Activated CD8-positive, alpha-beta memory T cell treated with anti-CD3 and anti-CD28 coated beads, Interleukin-2, amount 10 ng/mL, durations not matched to agents 7 days and 5 days (primary cell): ENCODE results near the gene CCDC83. TPM values are rescaled to one million over a fixed set of nuclear protein-coding genes. Genes with fewer than 3 reads are reported as not detected.
"Not testable (repeated sequence)": the region's sequence is repeated elsewhere in the genome, so short reads cannot be mapped to it uniquely, and the experiment has no call there.

Source experiments
- ATAC-seq: fragments of 150-1000 bp; cut with Tn5 transposase; one replicate; pipeline ENCODE4 v1.10.0; 2021; ENCODE audit warnings: moderate library complexity
- CTCF ChIA-PET: fragments of 350-600 bp; sonication (Branson Sonifier 250); formaldehyde crosslinking; loops from one replicate; lab custom pipeline; 2021; ENCODE audit warnings: antibody characterized with exemption; lab: Charles Lee
- DNase-seq: peaks from one replicate; pipeline ENCODE4 v3.0.0-alpha.2; 2020
- H3K27ac Mint-ChIP-seq: one replicate; pipeline ENCODE4 v1.8.0; 2021; ENCODE audit warnings: mild to moderate bottlenecking, mixed read lengths
- H3K27me3 Mint-ChIP-seq: one replicate; pipeline ENCODE4 v1.8.0; 2021; ENCODE audit warnings: mixed read lengths
- H3K36me3 Mint-ChIP-seq: one replicate; pipeline ENCODE4 v1.8.0; 2021; ENCODE audit warnings: mild to moderate bottlenecking, mixed read lengths
- H3K4me1 Mint-ChIP-seq: one replicate; pipeline ENCODE4 v1.8.0; 2021; ENCODE audit warnings: mixed read lengths
- H3K4me3 Mint-ChIP-seq: one replicate; pipeline ENCODE4 v1.8.0; 2021; ENCODE audit warnings: mild to moderate bottlenecking, moderate library complexity, mixed read lengths
- H3K9me3 Mint-ChIP-seq: one replicate; pipeline ENCODE4 v1.8.0; 2022; ENCODE audit warnings: low read depth, mixed read lengths
- total RNA-seq, 2 experiments: library from RNA; stranded (reverse); gene quantifications; one replicate each; pipeline ENCODE4 v1.2.3, GENCODE V29; 2021

The CCDC83 gene
- total RNA-seq, 2 experiments from 2014 or later: not detected

GRCh38 chr11:85939099-85940015 lies 84.2 kb downstream of the CCDC83 start:
- CTCF ChIA-PET: interaction anchor here (0.7 to 2.2 kb wide), 2 partner anchors 20 to 84 kb away, joined by 3 to 6 read pairs; partner anchors contain the start of gene CCDC83
- ATAC-seq: peak; percentile 70
- H3K4me1 Mint-ChIP-seq: peaks cover 16% of the 10 kb centered on the region
- H3K27ac Mint-ChIP-seq: no peak overlapping the region
- no peaks in the 10 kb centered on the region for H3K27me3 Mint-ChIP-seq
- no peak for DNase-seq
- peaks cover 9% of the 10 kb centered on the region for H3K36me3 Mint-ChIP-seq
- H3K4me3 Mint-ChIP-seq: no peak overlapping the region
- peaks cover 3% of the 10 kb centered on the region for H3K9me3 Mint-ChIP-seq

DNA sequence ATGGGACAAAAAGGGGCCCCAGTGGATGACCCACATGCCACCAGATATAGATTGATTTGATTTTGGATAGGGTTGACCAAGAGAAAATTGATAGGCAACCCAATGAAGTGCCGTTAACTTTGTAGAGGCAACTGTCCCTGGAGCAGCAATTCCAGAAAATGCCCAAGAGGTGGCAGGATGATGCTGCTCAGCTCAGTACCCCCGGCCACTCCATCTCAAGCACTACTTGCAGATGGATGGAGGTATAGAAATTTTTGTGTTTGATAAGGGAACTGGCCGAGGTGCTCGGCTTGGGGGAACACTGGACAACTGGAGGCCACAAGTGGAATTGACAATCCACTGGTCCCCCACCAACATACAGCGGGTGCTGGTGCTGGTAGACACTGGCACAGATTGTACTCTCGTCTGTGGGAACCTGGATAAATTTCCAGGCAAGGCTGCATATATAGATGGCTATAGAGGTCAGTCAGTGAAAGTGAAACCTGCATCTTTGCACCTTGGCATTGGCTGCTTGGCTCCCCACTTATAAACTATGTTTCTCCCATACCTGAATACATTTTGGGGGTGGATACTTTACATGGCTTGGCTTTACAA lies 86.3 kb downstream of the CCDC83 start:
- DNase-seq (peak; percentile 55), ATAC-seq (peak; percentile 40)
- Mint-ChIP-seq H3K4me1 (peaks cover 28% of the 10 kb centered on the region), H3K27me3 (no peaks in the 10 kb centered on the region), H3K27ac (no peak overlapping the region), H3K4me3 (no peak overlapping the region), H3K36me3 (peaks cover 16% of the 10 kb centered on the region), H3K9me3 (peaks cover 10% of the 10 kb centered on the region)
- CTCF ChIA-PET: no interaction called here

- H3K27ac Mint-ChIP-seq: no peak overlapping the region
- no peak overlapping the region for H3K4me3 Mint-ChIP-seq
- ATAC-seq (no peak), DNase-seq (no peak)
- peaks cover 43% of the 10 kb centered on the region for H3K4me1 Mint-ChIP-seq
- peaks cover 13% of the 10 kb centered on the region for H3K36me3 Mint-ChIP-seq
- H3K27me3 Mint-ChIP-seq: no peaks in the 10 kb centered on the region
- CTCF ChIA-PET: no interaction called here
- H3K9me3 Mint-ChIP-seq: peaks cover 10% of the 10 kb centered on the region
These were observed 90.1 kb downstream of the CCDC83 start for GRCh38 chr11:85945296-85945695.

DNA sequence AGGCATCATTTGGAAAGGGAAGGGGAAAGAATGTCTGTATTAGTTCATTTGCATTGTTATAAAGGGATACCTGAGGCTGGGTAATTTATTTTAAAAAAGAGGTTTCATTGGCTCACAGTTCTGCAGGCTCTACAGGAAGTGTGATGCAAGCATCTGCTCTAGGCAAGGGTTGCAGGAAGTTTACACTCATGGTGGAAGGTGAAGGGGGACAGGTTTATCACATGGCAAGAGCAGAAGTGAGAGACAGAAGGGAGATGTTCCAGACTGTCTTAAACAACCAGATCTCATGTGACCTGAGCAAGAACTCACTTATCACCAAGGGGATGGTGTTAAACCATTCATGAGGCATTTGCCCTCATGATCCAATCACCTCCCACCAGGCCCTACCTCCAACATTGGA lies 90.6 kb downstream of the CCDC83 start:
- peaks cover 13% of the 10 kb centered on the region for H3K9me3 Mint-ChIP-seq
- peaks cover 45% of the 10 kb centered on the region for H3K4me1 Mint-ChIP-seq
- DNase-seq: no peak
- H3K27me3 Mint-ChIP-seq: no peaks in the 10 kb centered on the region
- peaks cover 15% of the 10 kb centered on the region for H3K36me3 Mint-ChIP-seq
- CTCF ChIA-PET: interaction anchor here (1.2 kb wide), 1 partner anchor 11 kb away, joined by 4 read pairs; no protein-coding TSS in a partner anchor
- no peak for ATAC-seq
- no peak overlapping the region for H3K4me3 Mint-ChIP-seq
- H3K27ac Mint-ChIP-seq: peak overlapping the region; percentile 26

GRCh38 chr11:85946221-85946620 lies 91.0 kb downstream of the CCDC83 start:
- Mint-ChIP-seq H3K4me1 (peaks cover 47% of the 10 kb centered on the region), H3K9me3 (peaks cover 13% of the 10 kb centered on the region), H3K4me3 (no peak overlapping the region), H3K27me3 (no peaks in the 10 kb centered on the region), H3K36me3 (peaks cover 17% of the 10 kb centered on the region), H3K27ac (no peak overlapping the region)
- ATAC-seq (no peak), DNase-seq (no peak)
- CTCF ChIA-PET: interaction anchor here (1.2 kb wide), 1 partner anchor 11 kb away, joined by 4 read pairs; no protein-coding TSS in a partner anchor

DNA sequence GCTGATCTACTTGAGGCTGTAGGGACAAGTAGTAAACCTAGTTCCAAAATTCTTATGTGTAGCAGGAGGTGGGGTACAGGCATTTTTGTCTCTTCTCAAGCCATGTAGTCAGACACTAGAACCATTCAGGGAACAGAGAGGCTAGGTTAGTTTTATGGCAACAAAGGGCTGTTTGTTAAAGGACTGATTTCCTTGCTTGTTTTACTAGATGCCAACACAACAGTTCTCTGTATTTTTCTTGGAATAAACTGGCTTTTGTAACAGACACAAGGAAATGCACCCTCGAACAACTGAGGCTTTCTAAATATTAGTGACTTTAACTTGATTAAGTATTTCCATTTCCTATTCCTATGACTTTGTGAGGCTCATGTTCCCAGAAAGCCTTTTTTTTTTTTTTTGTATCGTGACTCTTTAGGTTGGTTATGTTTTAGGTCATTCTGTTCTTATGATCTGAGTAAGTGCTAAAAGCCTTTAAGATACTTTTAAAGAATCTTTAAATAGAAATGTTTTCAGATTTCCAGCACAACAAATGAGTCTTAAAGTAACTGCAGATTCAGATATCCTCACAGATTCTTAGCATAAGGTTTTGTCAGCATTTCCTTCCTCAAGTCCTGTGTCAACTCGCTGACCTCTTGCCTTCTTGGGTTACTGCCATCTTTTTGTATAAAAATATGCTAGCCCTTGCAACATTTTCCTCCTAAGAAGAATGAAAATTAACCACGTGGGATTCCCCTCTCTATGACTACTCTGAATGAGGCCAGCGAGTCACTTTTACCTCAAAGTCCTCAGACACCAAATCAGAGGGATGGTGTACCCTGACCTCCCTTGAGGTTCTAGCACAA lies 92.5 kb downstream of the CCDC83 start:
- DNase-seq (peak; percentile 49), ATAC-seq (peak; percentile 72)
- Mint-ChIP-seq H3K27me3 (no peaks in the 10 kb centered on the region), H3K36me3 (peaks cover 22% of the 10 kb centered on the region), H3K9me3 (peaks cover 13% of the 10 kb centered on the region), H3K4me3 (no peak overlapping the region), H3K4me1 (peaks cover 48% of the 10 kb centered on the region), H3K27ac (peak overlapping the region; percentile 80)
- CTCF ChIA-PET: interaction anchor here (0.7 to 1.2 kb wide), 2 partner anchors 15 to 246 kb away, joined by 3 read pairs; no protein-coding TSS in a partner anchor

GRCh38 chr11:85948884-85949283 lies 93.7 kb downstream of the CCDC83 start:
- CTCF ChIA-PET: interaction anchor here (0.6 to 1.0 kb wide), 2 partner anchors 12 to 71 kb away, joined by 3 read pairs; no protein-coding TSS in a partner anchor
- no peaks in the 10 kb centered on the region for H3K27me3 Mint-ChIP-seq
- no peak overlapping the region for H3K4me3 Mint-ChIP-seq
- H3K27ac Mint-ChIP-seq: peak overlapping the region; percentile 33
- H3K9me3 Mint-ChIP-seq: peaks cover 15% of the 10 kb centered on the region
- DNase-seq (no peak), ATAC-seq (peak; percentile 12)
- peaks cover 48% of the 10 kb centered on the region for H3K4me1 Mint-ChIP-seq
- peaks cover 33% of the 10 kb centered on the region for H3K36me3 Mint-ChIP-seq

DNA sequence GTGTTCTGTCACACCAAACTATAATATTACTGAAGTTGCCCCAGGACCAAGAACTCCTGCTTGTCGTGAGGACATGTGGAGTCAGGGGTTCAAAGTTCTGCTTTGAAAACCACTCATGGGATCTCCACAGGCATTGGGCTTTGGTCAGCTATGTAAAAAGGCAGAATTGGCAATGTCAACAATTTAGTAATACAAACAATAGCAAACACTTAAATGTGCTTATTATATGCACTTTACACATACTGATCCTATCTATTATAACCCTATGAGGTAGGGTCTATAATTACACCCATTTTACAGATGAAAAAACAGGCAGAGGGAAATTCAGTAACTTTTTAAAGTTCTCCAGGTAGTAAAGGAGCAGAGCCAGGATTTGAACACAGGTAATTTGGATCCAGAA lies 94.6 kb downstream of the CCDC83 start:
- CTCF ChIA-PET: interaction anchor here (1.0 kb wide), 1 partner anchor 12 kb away, joined by 3 read pairs; no protein-coding TSS in a partner anchor
- Mint-ChIP-seq H3K27ac (no peak overlapping the region), H3K9me3 (peaks cover 14% of the 10 kb centered on the region), H3K36me3 (peaks cover 39% of the 10 kb centered on the region), H3K4me1 (peaks cover 48% of the 10 kb centered on the region), H3K27me3 (no peaks in the 10 kb centered on the region), H3K4me3 (no peak overlapping the region)
- DNase-seq: no peak
- ATAC-seq: no peak

DNA sequence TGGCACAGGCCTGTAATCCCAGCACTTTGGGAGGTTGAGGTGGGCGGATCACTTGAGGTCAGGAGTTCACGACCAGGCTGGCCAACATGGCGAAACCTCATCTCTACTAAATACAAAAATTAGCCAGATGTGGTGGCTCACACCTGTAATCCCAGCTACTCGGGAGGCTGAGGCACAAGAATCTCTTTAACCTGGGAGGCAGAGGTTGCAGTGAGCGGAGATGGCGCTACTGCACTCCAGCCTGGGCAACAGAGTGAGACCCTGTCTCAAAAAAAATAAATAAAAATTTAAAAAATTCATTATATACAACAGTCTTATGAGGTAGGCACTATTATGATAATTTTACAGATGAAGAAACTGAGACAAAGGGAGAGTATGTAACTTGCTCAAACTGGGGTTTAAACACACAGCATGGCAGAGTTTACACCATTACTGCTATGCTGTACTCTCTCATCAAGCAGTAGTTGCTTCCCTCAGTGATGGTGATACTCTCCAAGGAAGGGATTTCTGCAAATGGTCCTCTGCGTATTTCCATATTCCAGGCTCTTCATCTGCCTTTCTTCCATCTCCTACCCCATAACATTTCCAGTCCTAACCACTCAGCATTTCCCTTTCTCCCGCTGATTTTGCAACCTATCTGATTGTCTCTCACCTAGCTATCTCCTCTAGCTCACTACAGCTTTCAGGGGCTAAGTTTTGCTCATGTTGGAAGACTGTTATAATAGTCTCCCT lies 95.3 kb downstream of the CCDC83 start:
- peaks cover 13% of the 10 kb centered on the region for H3K9me3 Mint-ChIP-seq
- no peak for ATAC-seq
- H3K27ac Mint-ChIP-seq: peak overlapping the region; percentile 56
- H3K27me3 Mint-ChIP-seq: no peaks in the 10 kb centered on the region
- no peak overlapping the region for H3K4me3 Mint-ChIP-seq
- peaks cover 46% of the 10 kb centered on the region for H3K4me1 Mint-ChIP-seq
- CTCF ChIA-PET: interaction anchor here (0.7 kb wide), 1 partner anchor 96 kb away, joined by 3 read pairs; the partner anchor contains the start of gene CCDC83
- DNase-seq: no peak
- H3K36me3 Mint-ChIP-seq: peaks cover 37% of the 10 kb centered on the region

GRCh38 chr11:85951049-85951405 lies 95.8 kb downstream of the CCDC83 start:
- Mint-ChIP-seq H3K9me3 (peaks cover 9% of the 10 kb centered on the region), H3K4me1 (peaks cover 40% of the 10 kb centered on the region), H3K4me3 (no peak overlapping the region), H3K27me3 (no peaks in the 10 kb centered on the region), H3K27ac (no peak overlapping the region), H3K36me3 (peaks cover 37% of the 10 kb centered on the region)
- DNase-seq (no peak), ATAC-seq (no peak)
- CTCF ChIA-PET: no interaction called here

GRCh38 chr11:85951428-85952107 lies 96.4 kb downstream of the CCDC83 start:
- Mint-ChIP-seq H3K27me3 (no peaks in the 10 kb centered on the region), H3K27ac (no peak overlapping the region), H3K4me3 (no peak overlapping the region), H3K9me3 (peaks cover 9% of the 10 kb centered on the region), H3K4me1 (peaks cover 35% of the 10 kb centered on the region), H3K36me3 (peaks cover 43% of the 10 kb centered on the region)
- CTCF ChIA-PET: no interaction called here
- ATAC-seq (no peak), DNase-seq (no peak)

DNA sequence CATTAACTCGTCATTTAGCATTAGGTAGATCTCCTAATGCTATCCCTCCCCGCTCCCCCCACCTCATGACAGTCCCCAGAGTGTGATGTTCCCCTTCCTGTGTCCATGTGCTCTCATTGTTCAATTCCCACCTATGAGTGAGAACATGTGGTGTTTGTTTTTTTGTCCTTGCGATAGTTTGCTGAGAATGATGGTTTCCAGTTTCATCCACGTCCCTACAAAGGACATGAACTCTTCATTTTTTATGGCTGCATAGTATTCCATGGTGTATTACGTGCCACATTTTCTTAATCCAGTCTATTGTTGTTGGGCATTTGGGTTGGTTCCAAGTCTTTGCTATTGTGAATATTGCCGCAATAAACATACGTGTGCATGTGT lies 96.9 kb downstream of the CCDC83 start:
- DNase-seq, ATAC-seq, CTCF ChIA-PET, H3K27me3 Mint-ChIP-seq, H3K9me3 Mint-ChIP-seq, H3K27ac Mint-ChIP-seq, H3K4me3 Mint-ChIP-seq: not testable (repeated sequence)
- H3K4me1 Mint-ChIP-seq: peaks cover 30% of the 10 kb centered on the region
- peaks cover 47% of the 10 kb centered on the region for H3K36me3 Mint-ChIP-seq
